Loucy (cell line): ENCODE results near the gene COL1A1.
A peak's percentile ranks its signal among the peaks of the same experiment; 100 is the strongest.

Experiments used
- H2AFZ ChIP-seq: fragments of 200-600 bp; sonication (generic); 2 replicates; pipeline ENCODE4 v1.6.0; 2016; ENCODE audit warnings: antibody characterized with exemption, mild to moderate bottlenecking, low read length, moderate library complexity
- H3F3A ChIP-seq: fragments of 200-600 bp; 2 replicates; pipeline ENCODE4 v1.6.0; 2016; ENCODE audit warnings: antibody characterized with exemption, low read depth, mild to moderate bottlenecking
- H3K27me3 ChIP-seq: fragments of 200-600 bp; sonication (generic); 2 replicates; pipeline ENCODE4 v1.6.1; 2014; ENCODE audit warnings: low read length, mild to moderate bottlenecking; ENCODE audit not compliant: insufficient read depth, poor library complexity, severe bottlenecking
- H3K36me3 ChIP-seq: fragments of 200-600 bp; sonication (generic); 2 replicates; pipeline ENCODE4 v1.6.1; 2016; ENCODE audit warnings: low read length; ENCODE audit not compliant: insufficient read depth
- H3K4me1 ChIP-seq: fragments of 200-600 bp; sonication (generic); 2 replicates; pipeline ENCODE4 v1.5.1; 2014; ENCODE audit warnings: low read length, mild to moderate bottlenecking; ENCODE audit not compliant: insufficient read depth, poor library complexity, severe bottlenecking
- H3K4me2 ChIP-seq: fragments of 200-600 bp; sonication (generic); 2 replicates; pipeline ENCODE4 v1.6.0; 2014; ENCODE audit warnings: antibody characterized with exemption, low read length, low read depth, mild to moderate bottlenecking; ENCODE audit not compliant: poor library complexity, severe bottlenecking
- H3K4me3 ChIP-seq: fragments of 200-600 bp; sonication (generic); 2 replicates; pipeline ENCODE4 v1.5.1; 2014; ENCODE audit warnings: low read length, mild to moderate bottlenecking, mixed read lengths; ENCODE audit not compliant: poor library complexity, severe bottlenecking
- H3K79me2 ChIP-seq: fragments of 200-600 bp; sonication (generic); 2 replicates; pipeline ENCODE4 v1.6.1; 2014; ENCODE audit warnings: low read length; ENCODE audit not compliant: insufficient read depth
- H3K9ac ChIP-seq: fragments of 200-600 bp; sonication (generic); 2 replicates; pipeline ENCODE4 v1.6.0; 2014; ENCODE audit warnings: mild to moderate bottlenecking, low read depth, low read length, moderate library complexity; ENCODE audit not compliant: poor library complexity, severe bottlenecking
- H3K9me2 ChIP-seq: fragments of 200-600 bp; sonication (generic); replicated peaks from 2 replicates; pipeline ENCODE4 v1.6.1; 2016; ENCODE audit warnings: low read depth, low read length, mixed read lengths
- H3K9me3 ChIP-seq: fragments of 200-600 bp; sonication (generic); 2 replicates; pipeline ENCODE4 v1.6.1; 2014; ENCODE audit warnings: mild to moderate bottlenecking, antibody characterized with exemption, low read length, low read depth; ENCODE audit not compliant: insufficient read depth
- H4K20me1 ChIP-seq: fragments of 200-600 bp; sonication (generic); 2 replicates; pipeline ENCODE4 v1.6.0; 2014; ENCODE audit warnings: antibody characterized with exemption, low read length, mild to moderate bottlenecking; ENCODE audit not compliant: insufficient read depth, poor library complexity, severe bottlenecking
- EZH2phosphoT487 ChIP-seq: fragments of 200-600 bp; IDR thresholded peaks from 2 replicates; pipeline ENCODE4 v1.6.1; 2018; ENCODE audit warnings: antibody characterized with exemption, mild to moderate bottlenecking, moderate library complexity, borderline replicate concordance
- TF ChIP-seq, protein P1 (sequence below): fragments of 200-600 bp; sonication (generic); conservative IDR thresholded peaks from 2 replicates; pipeline ENCODE4 v1.5.1; 2014; ENCODE audit warnings: mild to moderate bottlenecking, antibody characterized with exemption, low read length

Gene COL1A1

GRCh38 chr17:50177983-50178834 lies 23.2 kb downstream of the COL1A1 start:
- H2AFZ ChIP-seq, result no peak overlapping the region
- no peaks in the 10 kb centered on the region for H3K4me1 ChIP-seq
- no peak for TF ChIP-seq EZH2phosphoT487
- TF ChIP-seq, protein P1, sequence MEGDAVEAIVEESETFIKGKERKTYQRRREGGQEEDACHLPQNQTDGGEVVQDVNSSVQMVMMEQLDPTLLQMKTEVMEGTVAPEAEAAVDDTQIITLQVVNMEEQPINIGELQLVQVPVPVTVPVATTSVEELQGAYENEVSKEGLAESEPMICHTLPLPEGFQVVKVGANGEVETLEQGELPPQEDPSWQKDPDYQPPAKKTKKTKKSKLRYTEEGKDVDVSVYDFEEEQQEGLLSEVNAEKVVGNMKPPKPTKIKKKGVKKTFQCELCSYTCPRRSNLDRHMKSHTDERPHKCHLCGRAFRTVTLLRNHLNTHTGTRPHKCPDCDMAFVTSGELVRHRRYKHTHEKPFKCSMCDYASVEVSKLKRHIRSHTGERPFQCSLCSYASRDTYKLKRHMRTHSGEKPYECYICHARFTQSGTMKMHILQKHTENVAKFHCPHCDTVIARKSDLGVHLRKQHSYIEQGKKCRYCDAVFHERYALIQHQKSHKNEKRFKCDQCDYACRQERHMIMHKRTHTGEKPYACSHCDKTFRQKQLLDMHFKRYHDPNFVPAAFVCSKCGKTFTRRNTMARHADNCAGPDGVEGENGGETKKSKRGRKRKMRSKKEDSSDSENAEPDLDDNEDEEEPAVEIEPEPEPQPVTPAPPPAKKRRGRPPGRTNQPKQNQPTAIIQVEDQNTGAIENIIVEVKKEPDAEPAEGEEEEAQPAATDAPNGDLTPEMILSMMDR, result peak; percentile 68
- H3K36me3 ChIP-seq, result no peaks in the 10 kb centered on the region
- H3K4me3 ChIP-seq, result no peak overlapping the region
- H3K79me2 ChIP-seq, result no peaks in the 10 kb centered on the region
- H3F3A ChIP-seq, result no peaks in the 10 kb centered on the region
- H4K20me1 ChIP-seq, result no peaks in the 10 kb centered on the region
- H3K9me3 ChIP-seq, result no peaks in the 10 kb centered on the region
- H3K4me2 ChIP-seq, result no peak overlapping the region
- no peaks in the 10 kb centered on the region for H3K27me3 ChIP-seq
- no peaks in the 10 kb centered on the region for H3K9me2 ChIP-seq
- no peak overlapping the region for H3K9ac ChIP-seq

DNA sequence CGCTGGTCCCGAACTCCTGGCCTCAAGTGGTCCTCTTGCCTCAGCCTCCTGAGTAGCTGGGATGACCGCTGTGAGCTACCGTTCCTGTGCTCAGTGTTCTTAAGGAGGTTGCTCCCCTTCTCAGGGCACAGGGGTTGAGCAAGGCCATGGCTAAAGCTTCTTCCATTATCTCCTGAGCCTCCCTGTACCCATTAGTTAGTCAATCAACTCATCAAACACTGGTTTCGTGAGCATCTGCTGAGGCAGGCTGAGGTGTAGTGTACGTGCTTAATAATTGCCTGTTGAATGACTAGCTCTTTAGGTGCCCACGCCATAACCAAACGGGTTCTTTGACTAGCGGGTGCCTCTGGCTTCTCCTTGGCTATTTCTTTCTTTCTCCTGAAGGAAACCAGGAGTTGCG lies 24.0 kb downstream of the COL1A1 start:
- Histone ChIP-seq H3F3A (no peaks in the 10 kb centered on the region), H3K4me3 (no peak overlapping the region), H2AFZ (no peak overlapping the region), H3K36me3 (no peaks in the 10 kb centered on the region), H3K9ac (no peak overlapping the region), H3K79me2 (no peaks in the 10 kb centered on the region), H3K4me2 (no peak overlapping the region), H3K4me1 (no peaks in the 10 kb centered on the region), H3K9me2 (no peaks in the 10 kb centered on the region), H3K9me3 (no peaks in the 10 kb centered on the region), H4K20me1 (no peaks in the 10 kb centered on the region), H3K27me3 (no peaks in the 10 kb centered on the region)
- TF ChIP-seq, protein P1, result no peak
- TF ChIP-seq EZH2phosphoT487, result no peak

- no peaks in the 10 kb centered on the region for H3K9me3 ChIP-seq
- H3K79me2 ChIP-seq, result no peaks in the 10 kb centered on the region
- H3K36me3 ChIP-seq, result no peaks in the 10 kb centered on the region
- H3K9ac ChIP-seq, result no peak overlapping the region
- H2AFZ ChIP-seq, result no peak overlapping the region
- no peak overlapping the region for H3K4me3 ChIP-seq
- no peaks in the 10 kb centered on the region for H3F3A ChIP-seq
- H3K27me3 ChIP-seq, result no peaks in the 10 kb centered on the region
- H3K4me2 ChIP-seq, result no peak overlapping the region
- H3K4me1 ChIP-seq, result no peaks in the 10 kb centered on the region
- no peaks in the 10 kb centered on the region for H3K9me2 ChIP-seq
- no peak for TF ChIP-seq EZH2phosphoT487
- TF ChIP-seq, protein P1, result no peak; the same call in 1 of the 2 replicates
- no peaks in the 10 kb centered on the region for H4K20me1 ChIP-seq
These were observed 24.7 kb downstream of the COL1A1 start for GRCh38 chr17:50176559-50177357.
